K562 (cell line): Measurements from ENCODE around the gene TAX1BP1. TPM values are rescaled to one million over a fixed set of nuclear protein-coding genes. Genes with fewer than 3 reads are reported as not detected.

Source experiments
- ATAC-seq: fragments of 200-7000 bp; cut with Tn5 transposase; 3 replicates; pipeline ENCODE4 v1.9.1; 2020; ENCODE audit warnings: moderate library complexity
- BruUV-seq: library from RNA; stranded (reverse); fragments of 400-500 nt; replicated peaks from 2 replicates; lab custom pipeline; 2021; lab: Mats Ljungman, UMichigan
- CTCF ChIA-PET: fragments of 300-600 bp; formaldehyde crosslinking; extraction: SDS; loops from one replicate; lab custom pipeline; 2021; ENCODE audit warnings: low intra/inter-chr PET ratio; lab: Yijun Ruan, JAX
- POLR2A ChIA-PET: fragments of 300-600, 350-650 bp; sonication (Branson Sonifier 250); formaldehyde crosslinking; extraction: SDS; loops from one replicate; lab custom pipeline; 2021; ENCODE audit warnings: antibody characterized with exemption, inconsistent platforms; lab: Yijun Ruan, JAX
- DNase-seq, 4 experiments: peaks; one replicate each; pipeline versions ENCODE4 v3.0.0 to v3.0.0-alpha.2; 2011 to 2018; ENCODE audit warnings: low spot score in 3 of 4, mixed read lengths in 3 of 4; ENCODE audit errors: extremely low read depth in 1 of 4
- FAIRE-seq: peaks from 2 replicates; lab custom pipeline; 2011; peaks lifted over from hg19 to GRCh38; lab: Jason Lieb, UNC
- H2AFZ ChIP-seq: 2 replicates; pipeline ENCODE4 v1.6.0; 2011; ENCODE audit warnings: low read depth, low read length, control low read depth, inconsistent platforms
- H3K27ac ChIP-seq: fragments of 200-600 bp; 3 replicates; pipeline ENCODE4 v1.8.0; 2011; ENCODE audit warnings: low read depth, mild to moderate bottlenecking, control low read depth, inconsistent platforms, low read length, moderate library complexity, mixed read lengths; ENCODE audit errors: extremely low read depth
- H3K27me3 ChIP-seq, 2 experiments: fragments of 300-600 bp in 1 of 2; 2 replicates in 1 of 2; 3 replicates in 1 of 2; pipeline versions ENCODE4 v1.6.0 to v1.8.0; 2011; ENCODE audit warnings: inconsistent platforms in 2 of 2, low read length in 2 of 2, mild to moderate bottlenecking in 1 of 2, mixed read lengths in 1 of 2, moderate library complexity in 1 of 2; ENCODE audit not compliant: control insufficient read depth in 2 of 2, insufficient read depth in 2 of 2
- H3K36me3 ChIP-seq: fragments of 300-600 bp; 3 replicates; pipeline ENCODE4 v1.8.0; 2011; ENCODE audit warnings: mild to moderate bottlenecking, low read length, inconsistent platforms; ENCODE audit not compliant: control insufficient read depth, insufficient read depth
- H3K4me1 ChIP-seq, 2 experiments: fragments of 200-600 bp in 1 of 2; replicated peaks in 1 of 2; 2 replicates in 1 of 2; 3 replicates in 1 of 2; pipeline versions ENCODE4 v1.5.1 to v1.8.0; 2011; ENCODE audit warnings: inconsistent platforms in 2 of 2, low read length in 2 of 2, mild to moderate bottlenecking in 1 of 2, mixed read lengths in 1 of 2, moderate library complexity in 1 of 2; ENCODE audit not compliant: control insufficient read depth in 2 of 2, insufficient read depth in 2 of 2
- H3K4me2 ChIP-seq: 2 replicates; pipeline ENCODE4 v1.6.1; 2011; ENCODE audit warnings: low read length, control low read depth, inconsistent platforms, mixed read lengths; ENCODE audit not compliant: insufficient read depth
- H3K4me3 ChIP-seq: fragments of 200-600 bp; sonication (generic), shearing (Covaris generic); 2 replicates; pipeline ENCODE4 v1.5.1; 2016; ENCODE audit warnings: control low read depth, inconsistent platforms
- H3K79me2 ChIP-seq: fragments of 200-600 bp; 3 replicates; pipeline ENCODE4 v1.8.0; 2011; ENCODE audit warnings: low read length, inconsistent platforms; ENCODE audit not compliant: control insufficient read depth, insufficient read depth
- H3K9ac ChIP-seq, 2 experiments: 2 replicates each; pipeline versions ENCODE4 v1.6.0 to v1.6.1; 2011; ENCODE audit warnings: low read depth in 2 of 2, low read length in 2 of 2, control low read depth in 1 of 2, inconsistent platforms in 1 of 2, mild to moderate bottlenecking in 1 of 2, mixed read lengths in 1 of 2; ENCODE audit not compliant: insufficient read depth in 1 of 2
- H3K9me1 ChIP-seq: one replicate; pipeline ENCODE4 v1.6.0; 2011; ENCODE audit warnings: inconsistent platforms, mild to moderate bottlenecking, low read length, moderate library complexity; ENCODE audit not compliant: control insufficient read depth, insufficient read depth
- H3K9me3 ChIP-seq: replicated peaks from 2 replicates; pipeline ENCODE4 v1.5.1; 2011; ENCODE audit warnings: low read depth, low read length, inconsistent platforms; ENCODE audit not compliant: control insufficient read depth, insufficient read depth
- H4K20me1 ChIP-seq: replicated peaks from 2 replicates; pipeline ENCODE4 v1.6.1; 2011; ENCODE audit warnings: low read length, inconsistent platforms, mixed read lengths; ENCODE audit not compliant: control insufficient read depth, insufficient read depth
- DIDO1 ChIP-seq: fragments of 450-650 bp; IDR thresholded peaks from 2 replicates; pipeline ENCODE4 v1.6.1; 2016; ENCODE audit warnings: low read depth, missing biosample characterization, missing genetic modification characterization
- FOSL1 ChIP-seq: fragments of 200-800 bp; sonication (Bioruptor generic); conservative IDR thresholded peaks from 2 replicates; pipeline ENCODE4 v1.6.1; 2016; ENCODE audit warnings: missing genetic modification characterization, missing compliant biosample characterization
- MAFG ChIP-seq: fragments of 450-650 bp; conservative IDR thresholded peaks from 2 replicates; pipeline ENCODE4 v1.6.1; 2016; ENCODE audit warnings: missing genetic modification characterization, missing compliant biosample characterization
- SRSF9 ChIP-seq: fragments of 200-400 bp; formaldehyde crosslinking; IDR thresholded peaks from 2 replicates; pipeline ENCODE4 v1.6.1; 2017; ENCODE audit warnings: low read depth, low read length, borderline replicate concordance
- TCF3 ChIP-seq: sonication (generic); formaldehyde crosslinking; IDR thresholded peaks from 2 replicates; pipeline ENCODE4 v1.4.0; 2020; ENCODE audit warnings: mild to moderate bottlenecking, missing genetic modification reagents
- ZFP1 ChIP-seq: fragments of 450-650 bp; formaldehyde crosslinking; IDR thresholded peaks from 2 replicates; pipeline ENCODE4 v1.4.0; 2020; ENCODE audit warnings: mild to moderate bottlenecking, mixed read lengths
- ZNF778 ChIP-seq: fragments of 450-650 bp; formaldehyde crosslinking; IDR thresholded peaks from 2 replicates; pipeline ENCODE4 v1.4.0; 2020; ENCODE audit warnings: mild to moderate bottlenecking, moderate library complexity
- WGBS: fragments of 100-300 bp; shearing (Covaris generic); methylation state at CpG from one replicate; pipeline ENCODE4 v1.1.6; 2016; ENCODE audit warnings: low coverage, mixed read lengths; ENCODE audit not compliant: insufficient coverage; ENCODE audit errors: missing lambda C conversion rate; 5-methylcytosine and 5-hydroxymethylcytosine counted together
- in situ Hi-C: fragments of 300-500 bp; cut with MboI; formaldehyde crosslinking; loops from 4 replicates; pipeline ENCODE4 v1.15.0; 2018; ENCODE audit warnings: inconsistent platforms, mixed read lengths
- intact Hi-C: fragments of 100-400 bp; cut with micrococcal nuclease; formaldehyde crosslinking; loops from 2 replicates; pipeline ENCODE4 v1.14.2; 2022
- polyA plus RNA-seq, 8 experiments: library from polyadenylated mRNA; depleted of rRNA in 4 of 8; stranded (reverse) in 5 of 8; unstranded in 3 of 8; fragments of >200 nt; fragmentation: Nextera tagmentation in 2 of 8; fragmentation: Illumina TruSeq in 1 of 8; extraction: Ambion mirVana in 2 of 8; extraction: Trizol in 1 of 8; gene quantifications; 2 replicates each; pipeline versions ENCODE4 v1.2.1 to v1.2.3, GENCODE V29; 2011 to 2014; ENCODE audit warnings: inconsistent platforms in 1 of 8, missing spikeins in 1 of 8
- total RNA-seq, 7 experiments: library from RNA; depleted of rRNA in 6 of 7; stranded (reverse); fragments of >200 nt in 6 of 7; fragmentation: Illumina TruSeq in 2 of 7; extraction: Trizol in 2 of 7; gene quantifications; 2 replicates each; pipeline versions ENCODE4 v1.2.1 to v1.2.3, GENCODE V29; 2011 to 2021; ENCODE audit warnings: low replicate concordance in 1 of 7

Gene TAX1BP1
- total and polyA plus RNA-seq, 9 of the 15 experiments (the other 6 are each of a cell fraction or from before 2014, with no cell fraction given) = 49.0 to 119 (median 75.9) TPM

- CTCF ChIA-PET = no interaction called here
- H3K9me1 ChIP-seq = no peaks in the 10 kb centered on the region
- FAIRE-seq = no peak
- no peak overlapping the region for H3K4me2 ChIP-seq
- no peaks in the 10 kb centered on the region for H3K36me3 ChIP-seq
- no TSS peak for BruUV-seq
- in situ Hi-C loops = no loop called here
- WGBS = 7% methylated on average over 2 of the region's 2 CpGs
- H2AFZ ChIP-seq = no peak overlapping the region
- no peak for TF ChIP-seq SRSF9
- TF ChIP-seq ZFP1 (CRISPR knock-in tag) = no peak
- TF ChIP-seq TCF3 (CRISPR knock-in tag) = no peak
- no peak for TF ChIP-seq DIDO1
- TF ChIP-seq MAFG (tag) = peak; percentile 19; the same call in 1 of the 2 replicates
- no peak for TF ChIP-seq ZNF778 (CRISPR knock-in tag)
- TF ChIP-seq FOSL1 (tag) = peak; percentile 69
- TF ChIP-seq, all 486 proteins: peak for 2
- Histone ChIP-seq H3K4me3 (no peak overlapping the region), H3K79me2 (no peaks in the 10 kb centered on the region), H3K27ac (no peak overlapping the region), H3K4me1 (no peaks in the 10 kb centered on the region; a peak in 1 of 5 replicates), H3K9ac (no peak overlapping the region), H3K9me3 (no peaks in the 10 kb centered on the region), H4K20me1 (no peaks in the 10 kb centered on the region), H3K27me3 (no peaks in the 10 kb centered on the region)
- ATAC-seq (no peak), DNase-seq (no peak)
- POLR2A ChIA-PET = no interaction called here
- intact Hi-C loops = no loop called here
Observed at GRCh38 chr7:27709137-27710075, 30.6 kb upstream of the TAX1BP1 start.
